NCI-H2029 treated with DMSO at 0.1 percent for 48 hours (cell line): Measurements from ENCODE around the gene CFAP46.
"Not testable (repeated sequence)": the region's sequence is repeated elsewhere in the genome, so short reads cannot be mapped to it uniquely, and the experiment has no call there.

Source experiments
- DNase-seq: peaks from one replicate; lab custom pipeline; 2025; lab: John Stamatoyannopoulos, UW

CFAP46 gene

DNA sequence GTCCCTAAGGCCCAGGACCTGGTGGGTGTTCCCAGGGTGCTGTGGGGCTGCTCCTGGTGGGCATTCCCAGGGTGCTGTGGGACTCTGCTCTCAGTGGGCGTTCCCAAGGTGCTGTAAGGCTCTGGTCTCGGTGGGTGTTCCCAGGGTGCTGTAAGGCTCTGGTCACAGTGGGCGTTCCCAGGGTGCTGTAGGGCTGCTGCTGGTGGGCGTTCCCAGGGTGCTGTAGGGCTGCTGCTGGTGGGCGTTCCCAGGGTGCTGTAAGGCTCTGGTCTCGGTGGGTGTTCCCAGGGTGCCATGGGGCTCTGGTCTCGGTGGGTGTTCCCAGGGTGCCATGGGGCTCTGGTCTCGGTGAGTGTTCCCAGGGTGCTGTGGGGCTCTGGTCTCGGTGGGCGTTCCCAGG lies 99.1 kb downstream of the CFAP46 start:
- DNase-seq: not testable (repeated sequence)

- no peak for DNase-seq
Measured at GRCh38 chr10:132842397-132842796, 100.0 kb downstream of the CFAP46 start.

DNA sequence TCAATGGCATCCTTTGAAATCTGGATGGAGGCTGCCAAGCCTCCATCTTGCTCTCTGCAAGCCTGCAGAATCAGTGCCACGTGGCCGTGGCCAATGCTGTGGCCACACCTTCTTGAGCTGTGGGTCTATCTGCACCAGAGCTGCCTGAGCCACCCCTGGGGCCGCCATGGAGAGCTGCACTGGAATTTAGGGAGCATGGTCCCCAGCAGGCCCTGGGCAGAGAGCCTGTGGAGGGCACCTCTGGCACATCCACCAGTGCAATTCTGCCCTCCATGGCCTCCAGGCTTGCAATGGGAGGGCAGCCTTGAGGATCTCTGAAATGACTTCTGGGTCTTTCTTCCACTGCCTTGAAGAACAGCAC lies 100.8 kb downstream of the CFAP46 start:
- no peak for DNase-seq

GRCh38 chr10:132840698-132841614 lies 101.4 kb downstream of the CFAP46 start:
- no peak for DNase-seq

GRCh38 chr10:132839061-132839460 lies 103.3 kb downstream of the CFAP46 start:
- DNase-seq: no peak

- DNase-seq: no peak
Measured at GRCh38 chr10:132838346-132838970, 103.9 kb downstream of the CFAP46 start.

- DNase-seq: no peak
Measured at GRCh38 chr10:132837905-132838304, 104.5 kb downstream of the CFAP46 start.

- no peak for DNase-seq
Measured at GRCh38 chr10:132836832-132837540, 105.4 kb downstream of the CFAP46 start.

DNA sequence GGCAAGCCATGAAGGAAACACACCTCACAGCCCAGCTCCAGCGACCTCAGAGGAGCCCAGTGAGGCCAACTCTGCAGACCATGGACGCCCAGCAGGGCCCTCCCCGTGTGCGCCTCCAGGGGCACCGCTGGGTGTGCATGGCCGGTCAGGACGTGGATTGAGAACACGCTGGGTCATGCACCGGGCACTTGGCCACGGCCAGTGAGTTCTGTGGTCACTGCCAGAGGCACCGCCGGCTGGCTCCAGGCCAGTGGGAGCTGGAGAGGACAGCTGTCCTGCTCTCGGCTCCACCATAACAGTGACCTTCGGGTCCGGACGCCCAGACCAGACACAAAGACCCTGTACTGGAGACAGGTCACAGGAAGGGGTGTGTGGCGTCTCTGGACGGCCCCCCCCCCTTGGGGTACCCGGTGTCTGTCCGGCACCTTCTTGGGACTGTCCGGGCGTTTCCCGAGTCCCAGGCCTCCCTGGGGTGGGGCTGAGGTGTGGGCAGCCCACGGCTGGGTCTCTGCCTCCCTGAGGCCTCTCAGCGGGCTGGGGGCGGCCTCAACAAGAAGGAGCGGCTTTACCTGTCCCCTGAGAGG lies 106.0 kb downstream of the CFAP46 start:
- DNase-seq: no peak

GRCh38 chr10:132835848-132836233 lies 106.5 kb downstream of the CFAP46 start:
- no peak for DNase-seq

- DNase-seq: no peak
Measured at GRCh38 chr10:132834891-132835847, 107.2 kb downstream of the CFAP46 start.

- DNase-seq: no peak
Measured at GRCh38 chr10:132834311-132834761, 108.0 kb downstream of the CFAP46 start.

DNA sequence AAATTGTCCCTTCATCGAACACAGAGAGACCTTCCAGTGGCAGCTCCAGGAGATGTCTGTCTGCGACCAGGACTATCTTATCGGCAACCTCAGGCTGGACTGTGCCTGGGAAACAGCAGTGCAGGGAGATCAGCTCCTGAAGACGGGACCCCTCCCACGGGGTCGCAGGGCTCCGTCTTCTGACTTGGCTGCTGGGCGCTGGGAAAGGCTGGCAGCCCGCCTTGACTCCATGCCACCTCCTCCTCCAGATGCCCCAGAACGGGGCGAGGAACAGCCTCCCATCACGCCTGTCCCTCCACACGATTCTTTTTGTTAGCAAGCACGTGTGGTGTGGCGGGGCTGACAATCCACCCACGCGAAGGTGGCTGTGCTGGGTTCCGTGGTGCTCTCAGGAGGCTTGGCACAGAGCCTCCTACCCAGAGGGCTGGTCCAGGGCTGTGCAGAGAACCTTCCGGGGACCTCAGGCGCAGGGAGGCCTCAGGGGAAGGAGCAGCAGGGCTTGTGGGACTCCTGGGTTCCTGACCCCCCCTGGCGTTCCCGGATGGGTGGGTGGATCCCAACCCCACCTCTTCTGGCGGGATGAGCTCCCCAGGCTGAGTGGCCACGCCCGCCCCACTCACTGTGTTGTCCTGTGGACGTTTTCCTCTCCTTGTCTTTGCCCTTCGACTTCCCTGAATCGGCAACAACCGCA lies 108.8 kb downstream of the CFAP46 start:
- no peak for DNase-seq

GRCh38 chr10:132832186-132832969 lies 110.0 kb downstream of the CFAP46 start:
- no peak for DNase-seq

DNA sequence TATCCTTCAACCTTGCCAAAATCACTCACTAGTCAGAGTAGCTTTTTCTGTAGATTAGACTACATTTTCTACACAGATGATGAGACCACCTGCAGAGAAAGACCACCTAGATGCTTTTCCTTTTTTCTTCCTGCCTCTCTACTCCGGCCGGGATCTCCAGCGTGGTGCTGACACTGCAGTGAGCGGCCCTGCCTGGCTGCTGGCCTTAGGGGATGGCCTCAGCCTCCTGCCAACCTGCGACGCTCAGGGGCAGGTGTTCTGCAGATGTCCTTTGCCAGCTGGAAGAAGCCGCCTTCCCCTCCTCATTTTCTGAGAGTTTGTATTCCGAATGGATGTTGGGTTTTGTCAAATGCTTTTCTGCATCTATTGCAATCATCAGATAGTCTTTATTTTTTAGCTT lies 113.0 kb downstream of the CFAP46 start:
- no peak for DNase-seq

- DNase-seq: no peak
Measured at GRCh38 chr10:132828681-132829080, 113.7 kb downstream of the CFAP46 start.

DNA sequence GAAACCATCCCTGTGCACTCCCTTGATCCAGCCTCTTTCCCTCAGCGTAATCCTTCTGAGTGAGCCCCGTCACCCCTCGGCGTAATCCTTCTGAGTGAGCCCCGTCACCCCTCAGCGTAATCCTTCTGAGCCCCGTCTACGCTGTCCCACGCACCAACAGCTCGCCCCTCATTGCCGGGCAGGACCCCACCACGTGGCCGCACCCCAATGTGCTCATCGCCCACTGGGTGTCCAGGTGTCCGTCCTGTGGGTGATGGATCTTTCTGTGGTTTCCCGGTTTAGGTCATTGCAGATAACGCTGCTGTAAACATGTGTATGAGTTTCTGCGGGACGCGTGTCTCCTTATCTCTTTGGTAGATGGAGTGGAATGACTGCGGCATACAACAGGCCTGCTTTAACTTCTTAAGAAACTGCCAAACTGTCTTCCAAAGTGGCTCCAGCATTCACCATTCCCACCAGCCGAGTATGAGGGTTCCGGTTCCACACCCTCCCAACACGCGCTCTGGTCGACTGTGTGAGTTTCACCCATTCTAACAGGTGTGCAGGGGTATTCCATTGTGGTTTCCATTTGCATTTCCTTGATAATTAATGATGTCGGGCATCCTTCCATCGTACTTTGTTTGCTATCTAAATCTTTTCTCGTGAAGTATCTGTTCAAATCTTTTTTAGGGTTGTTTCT lies 114.4 kb downstream of the CFAP46 start:
- no peak for DNase-seq

DNA sequence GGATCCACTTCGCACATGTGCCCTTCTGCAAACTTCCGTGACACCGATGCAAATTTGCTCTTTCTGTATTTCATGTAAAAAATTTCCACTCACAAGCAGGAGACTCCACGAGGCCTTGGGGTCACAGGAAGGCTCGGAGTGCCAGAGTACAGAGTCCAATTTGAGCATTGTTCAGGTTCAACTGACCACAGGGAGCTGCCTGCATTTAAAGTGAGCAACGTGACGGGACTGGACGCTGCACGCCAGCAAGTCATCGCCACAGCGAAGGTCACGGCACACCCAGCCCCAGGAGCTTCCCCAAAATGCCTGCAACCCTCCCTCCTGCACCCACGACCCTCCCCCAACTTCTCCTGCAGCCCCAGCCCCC lies 115.0 kb downstream of the CFAP46 start:
- DNase-seq: no peak
